Urinary bladder (tissue), 4 donors: ENCODE measurements around the gene INPP5D. TPM values are rescaled to one million over a fixed set of nuclear protein-coding genes. Genes with fewer than 3 reads are reported as not detected.
"Not testable (repeated sequence)": the region's sequence is repeated elsewhere in the genome, so short reads cannot be mapped to it uniquely, and the experiment has no call there.

Source experiments
- DNase-seq: peaks from one replicate; pipeline ENCODE4 v3.0.0-alpha.2; 2015; ENCODE audit errors: extremely low spot score
- H3K27ac ChIP-seq: one replicate; pipeline ENCODE4 v1.5.1; 2013; ENCODE audit warnings: low read depth, mild to moderate bottlenecking, moderate library complexity
- H3K36me3 ChIP-seq: one replicate; pipeline ENCODE4 v1.6.1; 2013; ENCODE audit warnings: mild to moderate bottlenecking, moderate library complexity; ENCODE audit not compliant: insufficient read depth
- H3K4me1 ChIP-seq: one replicate; pipeline ENCODE4 v1.6.1; 2013; ENCODE audit warnings: mild to moderate bottlenecking, moderate library complexity; ENCODE audit not compliant: insufficient read depth
- H3K4me3 ChIP-seq: one replicate; pipeline ENCODE4 v1.5.1; 2013; ENCODE audit warnings: low read depth, low read length
- WGBS: extraction: QIAGEN DNeasy Blood & Tissue Kit; methylation state at CpG from one replicate; pipeline ENCODE4 v1.1.7; 2013; 5-methylcytosine and 5-hydroxymethylcytosine counted together
- polyA plus RNA-seq: library from polyadenylated mRNA; stranded (reverse); fragments of 200-250 nt; gene quantifications from one replicate; pipeline ENCODE4 v1.2.3, GENCODE V29; 2013
- total RNA-seq: library from RNA; depleted of rRNA; stranded (reverse); fragments of >200 nt; gene quantifications from one replicate; pipeline ENCODE4 v1.2.3, GENCODE V29; 2014
- donor health status: healthy with polysubstance abuse.
- donor health status: healthy.

INPP5D gene
- total and polyA plus RNA-seq, 2 donors: 8.4 to 13.5 TPM

GRCh38 chr2:233179848-233180366 is 119.8 kb downstream of the INPP5D start:
- Histone ChIP-seq H3K27ac (no peak overlapping the region), H3K4me3 (no peak overlapping the region), H3K4me1 (no peaks in the 10 kb centered on the region), H3K36me3 (no peaks in the 10 kb centered on the region)
- 96% methylated on average over 5 of the region's 5 CpGs for WGBS
- no peak for DNase-seq

- Histone ChIP-seq H3K36me3 (no peaks in the 10 kb centered on the region), H3K27ac (no peak overlapping the region), H3K4me3 (no peak overlapping the region), H3K4me1 (no peaks in the 10 kb centered on the region)
- DNase-seq: no peak
- 78% methylated on average over 9 of the region's 9 CpGs for WGBS
Observed at GRCh38 chr2:233183869-233184418, 123.8 kb downstream of the INPP5D start.

- H3K4me1 ChIP-seq: no peaks in the 10 kb centered on the region
- no peak overlapping the region for H3K27ac ChIP-seq
- no peaks in the 10 kb centered on the region for H3K36me3 ChIP-seq
- 49% methylated on average over 8 of the region's 8 CpGs for WGBS
- no peak overlapping the region for H3K4me3 ChIP-seq
- no peak for DNase-seq
Observed at GRCh38 chr2:233184669-233185068, 124.5 kb downstream of the INPP5D start.

- H3K4me3 ChIP-seq: no peak overlapping the region
- no peak for DNase-seq
- H3K27ac ChIP-seq: no peak overlapping the region
- WGBS: 71% methylated on average over 7 of the region's 7 CpGs
- H3K36me3 ChIP-seq: no peaks in the 10 kb centered on the region
- H3K4me1 ChIP-seq: no peaks in the 10 kb centered on the region
Observed at GRCh38 chr2:233185330-233185729, 125.2 kb downstream of the INPP5D start.

- Histone ChIP-seq H3K4me1 (no peaks in the 10 kb centered on the region), H3K36me3 (no peaks in the 10 kb centered on the region), H3K4me3 (no peak overlapping the region), H3K27ac (no peak overlapping the region)
- 93% methylated on average over 8 of the region's 8 CpGs for WGBS
- DNase-seq: no peak
Observed at GRCh38 chr2:233185963-233186362, 125.8 kb downstream of the INPP5D start.

GRCh38 chr2:233186851-233187250 is 126.7 kb downstream of the INPP5D start:
- 90% methylated on average over 5 of the region's 5 CpGs for WGBS
- DNase-seq: no peak
- Histone ChIP-seq H3K36me3 (no peaks in the 10 kb centered on the region), H3K27ac (no peak overlapping the region), H3K4me1 (no peaks in the 10 kb centered on the region), H3K4me3 (no peak overlapping the region)

GRCh38 chr2:233189025-233189424 is 128.9 kb downstream of the INPP5D start:
- Histone ChIP-seq H3K27ac (no peak overlapping the region), H3K36me3 (no peaks in the 10 kb centered on the region), H3K4me1 (no peaks in the 10 kb centered on the region), H3K4me3 (no peak overlapping the region)
- WGBS: 78% methylated on average over 8 of the region's 8 CpGs
- no peak for DNase-seq

- H3K36me3 ChIP-seq, DNase-seq, H3K4me3 ChIP-seq, H3K27ac ChIP-seq, H3K4me1 ChIP-seq: not testable (repeated sequence)
- WGBS: 83% methylated on average over 2 of the region's 2 CpGs
Observed at GRCh38 chr2:233191016-233191415, 130.9 kb downstream of the INPP5D start.

GRCh38 chr2:233193738-233194137 is 133.6 kb downstream of the INPP5D start:
- WGBS: 72% methylated on average over 11 of the region's 11 CpGs
- DNase-seq: no peak
- H3K4me3 ChIP-seq: no peak overlapping the region
- no peaks in the 10 kb centered on the region for H3K36me3 ChIP-seq
- H3K27ac ChIP-seq: no peak overlapping the region
- no peaks in the 10 kb centered on the region for H3K4me1 ChIP-seq

- Histone ChIP-seq H3K4me1 (no peaks in the 10 kb centered on the region), H3K4me3 (no peak overlapping the region), H3K27ac (no peak overlapping the region), H3K36me3 (no peaks in the 10 kb centered on the region)
- WGBS: 98% methylated on average over 5 of the region's 5 CpGs
- DNase-seq: no peak
Observed at GRCh38 chr2:233195027-233195426, 134.9 kb downstream of the INPP5D start.

- WGBS: 61% methylated on average over 6 of the region's 6 CpGs
- no peak overlapping the region for H3K4me3 ChIP-seq
Observed at GRCh38 chr2:233197022-233197421, 136.9 kb downstream of the INPP5D start.

GRCh38 chr2:233198026-233198425 is 137.9 kb downstream of the INPP5D start:
- 81% methylated on average over 12 of the region's 12 CpGs for WGBS

More at GRCh38 chr2:233197022-233197421, 136.9 kb downstream of the INPP5D start:
- DNase-seq: no peak
- Histone ChIP-seq H3K36me3 (no peaks in the 10 kb centered on the region), H3K4me1 (no peaks in the 10 kb centered on the region), H3K27ac (no peak overlapping the region)

GRCh38 chr2:233199870-233200269 is 139.7 kb downstream of the INPP5D start:
- Histone ChIP-seq H3K4me1 (no peaks in the 10 kb centered on the region), H3K36me3 (no peaks in the 10 kb centered on the region), H3K4me3 (no peak overlapping the region), H3K27ac (no peak overlapping the region)
- DNase-seq: no peak
- 85% methylated on average over 10 of the region's 10 CpGs for WGBS

More at GRCh38 chr2:233198026-233198425, 137.9 kb downstream of the INPP5D start:
- DNase-seq: no peak
- Histone ChIP-seq H3K27ac (no peak overlapping the region), H3K4me3 (no peak overlapping the region), H3K36me3 (no peaks in the 10 kb centered on the region), H3K4me1 (no peaks in the 10 kb centered on the region)

GRCh38 chr2:233200790-233201189 is 140.6 kb downstream of the INPP5D start:
- DNase-seq, H3K4me1 ChIP-seq, H3K36me3 ChIP-seq, H3K4me3 ChIP-seq, H3K27ac ChIP-seq: not testable (repeated sequence)
- WGBS: 95% methylated on average over 5 of the region's 5 CpGs
